HepG2 (cell line): ENCODE measurements around the gene OSBPL3. TPM values are rescaled to one million over a fixed set of nuclear protein-coding genes. Genes with fewer than 3 reads are reported as not detected.

Source experiments
- ATAC-seq: fragments of 200-7000 bp; cut with Tn5 transposase; 3 replicates; pipeline ENCODE4 v1.9.1; 2020; ENCODE audit warnings: mild to moderate bottlenecking, moderate library complexity
- BruUV-seq: library from RNA; stranded (reverse); fragments of 400-500 nt; replicated peaks from 2 replicates; lab custom pipeline; 2021; lab: Mats Ljungman, UMichigan
- CTCF ChIA-PET: fragments of 300-600 bp; formaldehyde crosslinking; extraction: SDS; loops from one replicate; lab custom pipeline; 2021; ENCODE audit warnings: low total read pairs, inconsistent platforms, low intra/inter-chr PET ratio; lab: Yijun Ruan, JAX
- POLR2A ChIA-PET: fragments of 350-600 bp; sonication (Branson Sonifier 250); formaldehyde crosslinking; loops from one replicate; lab custom pipeline; 2020; ENCODE audit warnings: antibody characterized with exemption, inconsistent platforms; lab: Yijun Ruan, JAX
- DNase-seq: peaks from one replicate; pipeline ENCODE4 v3.0.0-alpha.2; 2015; ENCODE audit warnings: low spot score
- FAIRE-seq: peaks from 3 replicates; lab custom pipeline; 2011; peaks lifted over from hg19 to GRCh38; lab: Jason Lieb, UNC
- H2AFZ ChIP-seq: one replicate; pipeline ENCODE4 v1.6.1; 2011; ENCODE audit warnings: low read length, inconsistent platforms
- H3K27ac ChIP-seq: fragments of 300-600 bp; 3 replicates; pipeline ENCODE4 v1.8.0; 2011; ENCODE audit warnings: mixed run types, mild to moderate bottlenecking, mixed read lengths, low read length, inconsistent platforms; ENCODE audit not compliant: insufficient read depth; ENCODE audit errors: extremely low read length
- H3K27me3 ChIP-seq, 2 experiments: fragments of 200-600 bp in 1 of 2; 2 replicates in 1 of 2; 3 replicates in 1 of 2; pipeline versions ENCODE4 v1.6.0 to v1.8.0; 2011; ENCODE audit warnings: low read length in 2 of 2, mild to moderate bottlenecking in 2 of 2, moderate library complexity in 2 of 2, inconsistent platforms in 1 of 2; ENCODE audit not compliant: insufficient read depth in 2 of 2, control insufficient read depth in 1 of 2
- H3K36me3 ChIP-seq, 2 experiments: fragments of 200-600 bp in 1 of 2; replicated peaks in 1 of 2; 2 replicates in 1 of 2; 3 replicates in 1 of 2; pipeline versions ENCODE4 v1.5.1 to v1.8.0; 2011; ENCODE audit warnings: low read length in 2 of 2, inconsistent platforms in 1 of 2; ENCODE audit not compliant: insufficient read depth in 2 of 2, control insufficient read depth in 1 of 2
- H3K4me1 ChIP-seq: 2 replicates; pipeline ENCODE4 v1.5.1; 2012; ENCODE audit warnings: low read length, inconsistent platforms; ENCODE audit not compliant: insufficient read depth
- H3K4me2 ChIP-seq: 2 replicates; pipeline ENCODE4 v1.6.0; 2011; ENCODE audit warnings: low read depth, low read length, inconsistent platforms
- H3K4me3 ChIP-seq, 3 experiments: fragments of 200-600 bp in 1 of 3; sonication (generic), shearing (Covaris generic) in 1 of 3; replicated peaks in 1 of 3; 2 replicates each; pipeline ENCODE4 v1.5.1; 2011 to 2016; ENCODE audit warnings: low read length in 3 of 3, inconsistent platforms in 2 of 3, low read depth in 2 of 3, mild to moderate bottlenecking in 2 of 3, control low read depth in 1 of 3, mixed read lengths in 1 of 3; ENCODE audit not compliant: insufficient read depth in 1 of 3
- H3K79me2 ChIP-seq: one replicate; pipeline ENCODE4 v1.6.1; 2011; ENCODE audit warnings: low read length, inconsistent platforms; ENCODE audit not compliant: insufficient read depth
- H3K9ac ChIP-seq: 2 replicates; pipeline ENCODE4 v1.6.0; 2011; ENCODE audit warnings: mild to moderate bottlenecking, low read depth, low read length, inconsistent platforms; ENCODE audit not compliant: insufficient read depth
- H3K9me3 ChIP-seq: 2 replicates; pipeline ENCODE4 v1.5.1; 2012; ENCODE audit warnings: mild to moderate bottlenecking, low read length
- H4K20me1 ChIP-seq: 2 replicates; pipeline ENCODE4 v1.6.0; 2011; ENCODE audit warnings: inconsistent platforms, mild to moderate bottlenecking, low read length, moderate library complexity; ENCODE audit not compliant: insufficient read depth
- BORCS8-MEF2B ChIP-seq: sonication (generic); formaldehyde crosslinking; IDR thresholded peaks from 2 replicates; pipeline ENCODE4 v1.8.0; 2022; ENCODE audit warnings: mild to moderate bottlenecking, missing genetic modification reagents
- CENPX ChIP-seq: sonication (generic); formaldehyde crosslinking; IDR thresholded peaks from 2 replicates; pipeline ENCODE4 v1.9.0; 2021; ENCODE audit warnings: mild to moderate bottlenecking, missing genetic modification reagents, moderate library complexity
- FLYWCH1 ChIP-seq: sonication (generic); formaldehyde crosslinking; IDR thresholded peaks from 2 replicates; pipeline ENCODE4 v1.8.1; 2023; ENCODE audit warnings: mild to moderate bottlenecking, missing genetic modification reagents
- REL ChIP-seq: sonication (generic); formaldehyde crosslinking; conservative IDR thresholded peaks from 2 replicates; pipeline ENCODE4 v1.8.0; 2022; ENCODE audit warnings: mild to moderate bottlenecking, missing genetic modification reagents, moderate library complexity
- RNF2 ChIP-seq: fragments of 450-650 bp; conservative IDR thresholded peaks from 2 replicates; pipeline ENCODE4 v1.6.1; 2016; ENCODE audit warnings: low read depth
- SMAD3 ChIP-seq: sonication (generic); formaldehyde crosslinking; IDR thresholded peaks from 2 replicates; pipeline ENCODE4 v1.4.0; 2020; ENCODE audit warnings: missing genetic modification reagents
- TGIF2 ChIP-seq: IDR thresholded peaks from 2 replicates; pipeline ENCODE4 v1.6.1; 2016; ENCODE audit warnings: control low read depth, missing compliant biosample characterization
- ZNF256 ChIP-seq: sonication (generic); formaldehyde crosslinking; conservative IDR thresholded peaks from 2 replicates; pipeline ENCODE4 v1.4.0; 2020; ENCODE audit warnings: missing genetic modification reagents
- ZNF382 ChIP-seq: sonication (generic); formaldehyde crosslinking; IDR thresholded peaks from 2 replicates; pipeline ENCODE4 v1.5.0; 2020; ENCODE audit warnings: missing genetic modification reagents, mild to moderate bottlenecking, borderline replicate concordance
- WGBS: methylation state at CpG from one replicate; pipeline ENCODE4 v1.1.6; 2017; ENCODE audit warnings: low lambda C conversion rate; 5-methylcytosine and 5-hydroxymethylcytosine counted together
- in situ Hi-C: cut with HindIII; loops from 2 replicates; pipeline ENCODE4 v1.10.0; 2017; ENCODE audit warnings: low pct_unique_long_range_greater_than_20kb; ENCODE audit not compliant: extremely low pct_ligation_motif_present
- intact Hi-C: fragments of 100-400 bp; cut with micrococcal nuclease; formaldehyde crosslinking; loops from one replicate; pipeline ENCODE4 v1.10.0; 2022; ENCODE audit not compliant: unreplicated experiment
- polyA plus RNA-seq, 8 experiments: library from polyadenylated mRNA; depleted of rRNA in 3 of 8; stranded (reverse) in 7 of 8; unstranded in 1 of 8; fragments of >200 nt; fragmentation: Illumina TruSeq in 4 of 8; extraction: Trizol in 4 of 8; gene quantifications; 2 replicates each; pipeline versions ENCODE4 v1.2.1 to v1.2.3, GENCODE V29; 2011 to 2016; ENCODE audit warnings: low read depth in 4 of 8, missing spikeins in 1 of 8, mixed read lengths in 1 of 8; ENCODE audit not compliant: insufficient read depth in 1 of 8
- total RNA-seq, 5 experiments: library from RNA; depleted of rRNA; stranded (reverse); fragments of >200 nt; fragmentation: Illumina TruSeq; extraction: Trizol; gene quantifications; 2 replicates each; pipeline ENCODE4 v1.2.3, GENCODE V29; 2016; ENCODE audit warnings: low read depth in 1 of 5
- TF ChIP-seq, protein P1 (sequence below): sonication (generic); formaldehyde crosslinking; IDR thresholded peaks from 2 replicates; pipeline ENCODE4 v1.4.0; 2020; ENCODE audit warnings: missing genetic modification reagents
- TF ChIP-seq, protein P2 (sequence below): IDR thresholded peaks from 2 replicates; pipeline ENCODE4 v1.6.1; 2016; ENCODE audit warnings: control low read depth
- TF ChIP-seq, protein P3 (sequence below): sonication (generic); formaldehyde crosslinking; IDR thresholded peaks from 2 replicates; pipeline ENCODE4 v1.4.0; 2020; ENCODE audit warnings: mild to moderate bottlenecking, missing genetic modification reagents

OSBPL3 gene
- total and polyA plus RNA-seq, 2 of the 13 experiments (the other 11 are each of a cell fraction or from before 2014, with no cell fraction given), result 8.8 to 28.9 TPM

DNA sequence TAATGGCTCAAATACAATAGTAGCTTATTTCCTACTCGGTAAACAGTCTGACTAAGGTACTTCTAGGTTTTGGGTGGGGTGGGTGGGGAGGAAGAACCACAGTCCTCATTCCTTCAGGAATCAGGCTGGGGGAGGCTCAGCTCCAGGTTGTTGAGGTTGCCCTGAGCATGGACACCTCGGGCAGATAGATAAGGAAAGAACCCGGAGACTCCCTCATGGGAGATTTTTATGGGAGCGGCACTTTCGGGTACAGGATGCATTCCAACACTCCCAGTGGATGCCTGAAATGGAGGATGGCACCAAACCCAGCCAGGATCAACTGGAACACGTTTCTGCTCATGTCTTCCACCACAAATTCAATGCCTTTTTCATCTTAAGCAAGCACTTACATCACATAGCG, 217.2 kb downstream of the OSBPL3 start:
- DNase-seq, result no peak
- Histone ChIP-seq H3K27ac (no peak overlapping the region), H3K79me2 (no peaks in the 10 kb centered on the region), H4K20me1 (no peaks in the 10 kb centered on the region), H3K4me2 (no peak overlapping the region), H3K36me3 (no peaks in the 10 kb centered on the region), H3K9ac (no peak overlapping the region), H3K27me3 (no peaks in the 10 kb centered on the region), H3K9me3 (no peaks in the 10 kb centered on the region), H3K4me1 (peaks cover 11% of the 10 kb centered on the region), H2AFZ (no peak overlapping the region), H3K4me3 (no peak overlapping the region)
- TF ChIP-seq SMAD3 (CRISPR knock-in tag), result no peak
- no peak for TF ChIP-seq FLYWCH1
- TF ChIP-seq, protein P1, sequence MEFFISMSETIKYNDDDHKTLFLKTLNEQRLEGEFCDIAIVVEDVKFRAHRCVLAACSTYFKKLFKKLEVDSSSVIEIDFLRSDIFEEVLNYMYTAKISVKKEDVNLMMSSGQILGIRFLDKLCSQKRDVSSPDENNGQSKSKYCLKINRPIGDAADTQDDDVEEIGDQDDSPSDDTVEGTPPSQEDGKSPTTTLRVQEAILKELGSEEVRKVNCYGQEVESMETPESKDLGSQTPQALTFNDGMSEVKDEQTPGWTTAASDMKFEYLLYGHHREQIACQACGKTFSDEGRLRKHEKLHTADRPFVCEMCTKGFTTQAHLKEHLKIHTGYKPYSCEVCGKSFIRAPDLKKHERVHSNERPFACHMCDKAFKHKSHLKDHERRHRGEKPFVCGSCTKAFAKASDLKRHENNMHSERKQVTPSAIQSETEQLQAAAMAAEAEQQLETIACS (CRISPR knock-in tag), result no peak
- TF ChIP-seq, protein P2, sequence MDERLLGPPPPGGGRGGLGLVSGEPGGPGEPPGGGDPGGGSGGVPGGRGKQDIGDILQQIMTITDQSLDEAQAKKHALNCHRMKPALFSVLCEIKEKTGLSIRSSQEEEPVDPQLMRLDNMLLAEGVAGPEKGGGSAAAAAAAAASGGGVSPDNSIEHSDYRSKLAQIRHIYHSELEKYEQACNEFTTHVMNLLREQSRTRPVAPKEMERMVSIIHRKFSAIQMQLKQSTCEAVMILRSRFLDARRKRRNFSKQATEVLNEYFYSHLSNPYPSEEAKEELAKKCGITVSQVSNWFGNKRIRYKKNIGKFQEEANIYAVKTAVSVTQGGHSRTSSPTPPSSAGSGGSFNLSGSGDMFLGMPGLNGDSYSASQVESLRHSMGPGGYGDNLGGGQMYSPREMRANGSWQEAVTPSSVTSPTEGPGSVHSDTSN (CRISPR knock-in tag), result no peak
- TF ChIP-seq, protein P3, sequence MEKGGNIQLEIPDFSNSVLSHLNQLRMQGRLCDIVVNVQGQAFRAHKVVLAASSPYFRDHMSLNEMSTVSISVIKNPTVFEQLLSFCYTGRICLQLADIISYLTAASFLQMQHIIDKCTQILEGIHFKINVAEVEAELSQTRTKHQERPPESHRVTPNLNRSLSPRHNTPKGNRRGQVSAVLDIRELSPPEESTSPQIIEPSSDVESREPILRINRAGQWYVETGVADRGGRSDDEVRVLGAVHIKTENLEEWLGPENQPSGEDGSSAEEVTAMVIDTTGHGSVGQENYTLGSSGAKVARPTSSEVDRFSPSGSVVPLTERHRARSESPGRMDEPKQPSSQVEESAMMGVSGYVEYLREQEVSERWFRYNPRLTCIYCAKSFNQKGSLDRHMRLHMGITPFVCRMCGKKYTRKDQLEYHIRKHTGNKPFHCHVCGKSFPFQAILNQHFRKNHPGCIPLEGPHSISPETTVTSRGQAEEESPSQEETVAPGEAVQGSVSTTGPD (CRISPR knock-in tag), result no peak
- no peak for TF ChIP-seq BORCS8-MEF2B (CRISPR knock-in tag)
- TF ChIP-seq ZNF382 (CRISPR knock-in tag), result no peak
- no peak for TF ChIP-seq REL (CRISPR knock-in tag)
- no peak for TF ChIP-seq CENPX (CRISPR knock-in tag)
- TF ChIP-seq TGIF2 (CRISPR knock-in tag), result no peak
- TF ChIP-seq ZNF256 (CRISPR knock-in tag), result no peak
- TF ChIP-seq RNF2, result no peak
- CTCF ChIA-PET, result no interaction called here
- POLR2A ChIA-PET, result no interaction called here
- intact Hi-C loops (no loop called here), in situ Hi-C loops (no loop called here)
- ATAC-seq, result no peak
- no TSS peak for BruUV-seq
- FAIRE-seq, result no peak
- WGBS, result 73% methylated on average over 7 of the region's 7 CpGs
